Measurements from ENCODE around the gene RAPGEF3. TPM values are rescaled to one million over a fixed set of nuclear protein-coding genes. Genes with fewer than 3 reads are reported as not detected.
A peak's percentile ranks its signal among the peaks of the same experiment; 100 is the strongest.

The RAPGEF3 gene
- polyA plus RNA-seq, 3 donors, result 0.08 to 2.5 (median 0.60) TPM

GRCh38 chr12:47707355-47707754, 51.3 kb downstream of the RAPGEF3 start:
- intact Hi-C loops (cut with micrococcal nuclease), result loop anchor here in 1 of 2 donors (5.0 kb wide), 1 partner anchor 110 kb away; the partner anchor contains the start of gene HDAC7
- H3K27me3 Mint-ChIP-seq (ENCODE audit: low read depth in 3 of 3), result peaks cover 0 to 3% (median 2%) of the 10 kb centered on the region in 3 donors
- H3K9me3 ChIP-seq (replicated peaks in 1 of 2; ENCODE audit: control insufficient read depth in 1 of 2, insufficient read depth in 1 of 2, low read length in 2 of 2), result no peaks in the 10 kb centered on the region
- H3K79me2 ChIP-seq (ENCODE audit: insufficient read depth, low read length), result peaks cover 66% of the 10 kb centered on the region
- H3K4me1 ChIP-seq (ENCODE audit: control insufficient read depth in 1 of 2, insufficient read depth in 2 of 2, low read length in 2 of 2), result peaks cover 53 to 67% of the 10 kb centered on the region in 2 donors
- H3K27ac ChIP-seq (ENCODE audit: low read depth in 1 of 2, low read length in 2 of 2), result peak overlapping the region; percentile 26 to 95
- no peaks in the 10 kb centered on the region for H3K9me3 Mint-ChIP-seq
- DNase-seq, result no peak
- H3K4me3 Mint-ChIP-seq, result peak overlapping the region in 1 of 2 donors; percentile 69
- peaks cover 68% of the 10 kb centered on the region for H3K4me1 Mint-ChIP-seq
- no peak for TF ChIP-seq CTCF (IDR thresholded peaks at IDR 0.05)
- no peaks in the 10 kb centered on the region for H3K27me3 ChIP-seq (ENCODE audit: control insufficient read depth in 2 of 2, insufficient read depth in 2 of 2, low read length in 2 of 2)
- peak overlapping the region in 2 of 3 experiments; percentile 88 to 99 for H3K4me3 ChIP-seq (replicated peaks in 1 of 3; ENCODE audit: low read depth in 2 of 3, low read length in 3 of 3)
- peaks cover 9 to 13% of the 10 kb centered on the region in 2 donors for H3K36me3 Mint-ChIP-seq
- no peaks in the 10 kb centered on the region for H3K36me3 ChIP-seq (replicated peaks in 1 of 2; ENCODE audit: control insufficient read depth in 1 of 2, insufficient read depth in 2 of 2, low read length in 2 of 2)
- peaks cover 17% of the 10 kb centered on the region for H4K20me1 ChIP-seq (ENCODE audit: insufficient read depth, low read length)
- peak overlapping the region; percentile 81 for H3K4me2 ChIP-seq (replicated peaks; ENCODE audit: extremely low read depth, low read length, poor library complexity, severe bottlenecking)
- peak overlapping the region; percentile 65 to 96 (median 84) for H3K27ac Mint-ChIP-seq
- no peak overlapping the region for H3K9ac ChIP-seq (ENCODE audit: insufficient read depth, low read length, poor library complexity, severe bottlenecking)
- H2AFZ ChIP-seq (ENCODE audit: insufficient read depth, low read depth, low read length, poor library complexity, severe bottlenecking), result no peak overlapping the region

GRCh38 chr12:47705566-47706425, 52.9 kb downstream of the RAPGEF3 start, which contains the start of gene RPAP3:
Gene RPAP3 (minus strand): TSS chr12:47706030. CDS start chr12:47702840, 3,190 bp downstream.
- Histone ChIP-seq H3K79me2 (ENCODE audit: insufficient read depth, low read length) (peaks cover 65% of the 10 kb centered on the region), H3K9me3 (replicated peaks in 1 of 2; ENCODE audit: control insufficient read depth in 1 of 2, insufficient read depth in 1 of 2, low read length in 2 of 2) (no peaks in the 10 kb centered on the region), H3K27me3 (ENCODE audit: control insufficient read depth in 2 of 2, insufficient read depth in 2 of 2, low read length in 2 of 2) (no peaks in the 10 kb centered on the region), H3K4me3 (replicated peaks in 1 of 3; ENCODE audit: low read depth in 2 of 3, low read length in 3 of 3) (peak within 1 kb of the TSS; percentile 78 to 99 (median 88)), H3K4me2 (replicated peaks; ENCODE audit: extremely low read depth, low read length, poor library complexity, severe bottlenecking) (peak within 1 kb of the TSS; percentile 81), H3K4me1 (ENCODE audit: control insufficient read depth in 1 of 2, insufficient read depth in 2 of 2, low read length in 2 of 2) (peaks cover 47 to 58% of the 10 kb centered on the region in 2 donors), H2AFZ (ENCODE audit: insufficient read depth, low read depth, low read length, poor library complexity, severe bottlenecking) (peak within 1 kb of the TSS; percentile 86), H3K9ac (ENCODE audit: insufficient read depth, low read length, poor library complexity, severe bottlenecking) (peak within 1 kb of the TSS; percentile 95), H3K36me3 (replicated peaks in 1 of 2; ENCODE audit: control insufficient read depth in 1 of 2, insufficient read depth in 2 of 2, low read length in 2 of 2) (peaks cover 4 to 6% of the 10 kb centered on the region in 2 donors), H3K27ac (ENCODE audit: low read depth in 1 of 2, low read length in 2 of 2) (peak within 1 kb of the TSS; percentile 39 to 95), H4K20me1 (ENCODE audit: insufficient read depth, low read length) (peaks cover 17% of the 10 kb centered on the region)
- no peaks in the 10 kb centered on the region for H3K9me3 Mint-ChIP-seq
- WGBS (ENCODE audit: insufficient coverage), result under 1% methylated on average over 60 of the region's 66 CpGs
- TF ChIP-seq CTCF (IDR thresholded peaks at IDR 0.05), result peak; percentile 87
- H3K27ac Mint-ChIP-seq, result peak within 1 kb of the TSS; percentile 96 to 99 (median 97)
- peaks cover 61% of the 10 kb centered on the region for H3K4me1 Mint-ChIP-seq
- intact Hi-C loops (cut with micrococcal nuclease), result loop anchor here in 1 of 2 donors (5.0 kb wide), 1 partner anchor 112 kb away; the partner anchor contains the start of gene HDAC7
- DNase-seq, result peak; percentile 92 to 97 (median 96)
- peak within 1 kb of the TSS; percentile 90 to 97 for H3K4me3 Mint-ChIP-seq
- H3K27me3 Mint-ChIP-seq (ENCODE audit: low read depth in 3 of 3), result peaks cover 0 to 3% (median 2%) of the 10 kb centered on the region in 3 donors
- H3K36me3 Mint-ChIP-seq, result peaks cover 17 to 19% of the 10 kb centered on the region in 2 donors
